Esophagus muscularis mucosa (tissue), 3 donors: ENCODE data around the gene OR2G3.

ENCODE experiments used
- POLR2A ChIP-seq: fragments of 450-650 bp; IDR thresholded peaks from one replicate; pipeline ENCODE4 v1.6.1; 2017; ENCODE audit warnings: antibody characterized with exemption, moderate library complexity, mild to moderate bottlenecking, low read depth
- TF ChIP-seq, protein P1 (sequence below), 3 experiments: fragments of 200-600 bp in 2 of 3; fragments of 450-650 bp in 1 of 3; sonication (generic) in 2 of 3; IDR thresholded peaks; one replicate each; pipeline ENCODE4 v1.5.1; 2017 to 2019; ENCODE audit warnings: antibody characterized with exemption in 3 of 3, mild to moderate bottlenecking in 2 of 3, moderate library complexity in 1 of 3

DNA sequence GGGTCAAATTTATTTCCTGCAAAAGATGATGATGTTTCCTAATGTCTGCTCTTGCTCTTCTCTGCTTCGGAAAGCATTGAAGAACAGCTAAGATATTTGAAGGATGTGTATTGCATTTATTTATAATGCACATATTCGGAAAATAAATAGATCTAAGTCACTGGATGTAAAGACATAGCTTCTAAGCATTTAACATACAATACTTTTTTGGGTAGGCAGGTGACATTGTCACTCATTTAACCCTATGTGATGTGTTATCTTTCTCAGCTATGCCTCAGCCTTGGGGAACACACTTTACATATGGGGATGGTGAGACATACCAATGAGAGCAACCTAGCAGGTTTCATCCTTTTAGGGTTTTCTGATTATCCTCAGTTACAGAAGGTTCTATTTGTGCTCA lies 17.3 kb upstream of the OR2G3 start, which contains the start of gene OR2G2:
- TF ChIP-seq, protein P1, sequence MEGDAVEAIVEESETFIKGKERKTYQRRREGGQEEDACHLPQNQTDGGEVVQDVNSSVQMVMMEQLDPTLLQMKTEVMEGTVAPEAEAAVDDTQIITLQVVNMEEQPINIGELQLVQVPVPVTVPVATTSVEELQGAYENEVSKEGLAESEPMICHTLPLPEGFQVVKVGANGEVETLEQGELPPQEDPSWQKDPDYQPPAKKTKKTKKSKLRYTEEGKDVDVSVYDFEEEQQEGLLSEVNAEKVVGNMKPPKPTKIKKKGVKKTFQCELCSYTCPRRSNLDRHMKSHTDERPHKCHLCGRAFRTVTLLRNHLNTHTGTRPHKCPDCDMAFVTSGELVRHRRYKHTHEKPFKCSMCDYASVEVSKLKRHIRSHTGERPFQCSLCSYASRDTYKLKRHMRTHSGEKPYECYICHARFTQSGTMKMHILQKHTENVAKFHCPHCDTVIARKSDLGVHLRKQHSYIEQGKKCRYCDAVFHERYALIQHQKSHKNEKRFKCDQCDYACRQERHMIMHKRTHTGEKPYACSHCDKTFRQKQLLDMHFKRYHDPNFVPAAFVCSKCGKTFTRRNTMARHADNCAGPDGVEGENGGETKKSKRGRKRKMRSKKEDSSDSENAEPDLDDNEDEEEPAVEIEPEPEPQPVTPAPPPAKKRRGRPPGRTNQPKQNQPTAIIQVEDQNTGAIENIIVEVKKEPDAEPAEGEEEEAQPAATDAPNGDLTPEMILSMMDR (IDR thresholded peaks at IDR 0.05): no peak
- TF ChIP-seq POLR2A: no peak
